Panc1 (cell line): ENCODE results near the gene PPP1R9A.

Source experiments
- SIN3A ChIP-seq: IDR thresholded peaks from 2 replicates; pipeline ENCODE4 v1.6.1; 2012; ENCODE audit warnings: low read depth, mild to moderate bottlenecking, low read length, moderate library complexity, borderline replicate concordance; ENCODE audit not compliant: insufficient read depth
- TF ChIP-seq, protein P1 (sequence below): fragments of 450-650 bp; IDR thresholded peaks from 2 replicates; pipeline ENCODE4 v1.5.1; 2017; ENCODE audit warnings: mild to moderate bottlenecking
- TF ChIP-seq, protein P2 (sequence below), 2 experiments: IDR thresholded peaks; 2 replicates each; pipeline ENCODE4 v1.6.1; 2011 to 2012; ENCODE audit warnings: low read depth in 2 of 2, control low read depth in 1 of 2, low read length in 1 of 2, mild to moderate bottlenecking in 1 of 2, moderate library complexity in 1 of 2; ENCODE audit not compliant: insufficient read depth in 1 of 2

DNA sequence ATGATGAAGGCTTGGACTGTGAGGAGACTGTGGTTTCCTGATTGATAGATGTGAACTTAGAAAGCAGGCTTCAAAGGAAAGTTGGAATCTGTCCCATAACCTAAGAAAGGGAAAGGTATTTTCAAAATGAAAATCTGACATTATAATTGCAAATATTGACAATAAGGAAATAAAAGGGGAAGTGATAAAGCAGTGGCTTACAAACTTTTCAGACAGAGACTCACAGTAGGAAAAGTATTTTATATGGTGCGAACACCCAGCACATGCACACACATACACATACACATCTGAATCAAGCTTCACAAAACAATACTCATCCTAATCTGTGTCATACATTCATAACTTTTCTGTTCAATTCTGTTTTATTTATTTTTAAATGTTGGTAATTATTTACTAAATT, 412.2 kb downstream of the PPP1R9A start:
- TF ChIP-seq SIN3A = no peak
- TF ChIP-seq, protein P1, sequence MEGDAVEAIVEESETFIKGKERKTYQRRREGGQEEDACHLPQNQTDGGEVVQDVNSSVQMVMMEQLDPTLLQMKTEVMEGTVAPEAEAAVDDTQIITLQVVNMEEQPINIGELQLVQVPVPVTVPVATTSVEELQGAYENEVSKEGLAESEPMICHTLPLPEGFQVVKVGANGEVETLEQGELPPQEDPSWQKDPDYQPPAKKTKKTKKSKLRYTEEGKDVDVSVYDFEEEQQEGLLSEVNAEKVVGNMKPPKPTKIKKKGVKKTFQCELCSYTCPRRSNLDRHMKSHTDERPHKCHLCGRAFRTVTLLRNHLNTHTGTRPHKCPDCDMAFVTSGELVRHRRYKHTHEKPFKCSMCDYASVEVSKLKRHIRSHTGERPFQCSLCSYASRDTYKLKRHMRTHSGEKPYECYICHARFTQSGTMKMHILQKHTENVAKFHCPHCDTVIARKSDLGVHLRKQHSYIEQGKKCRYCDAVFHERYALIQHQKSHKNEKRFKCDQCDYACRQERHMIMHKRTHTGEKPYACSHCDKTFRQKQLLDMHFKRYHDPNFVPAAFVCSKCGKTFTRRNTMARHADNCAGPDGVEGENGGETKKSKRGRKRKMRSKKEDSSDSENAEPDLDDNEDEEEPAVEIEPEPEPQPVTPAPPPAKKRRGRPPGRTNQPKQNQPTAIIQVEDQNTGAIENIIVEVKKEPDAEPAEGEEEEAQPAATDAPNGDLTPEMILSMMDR = no peak
- TF ChIP-seq, protein P2, sequence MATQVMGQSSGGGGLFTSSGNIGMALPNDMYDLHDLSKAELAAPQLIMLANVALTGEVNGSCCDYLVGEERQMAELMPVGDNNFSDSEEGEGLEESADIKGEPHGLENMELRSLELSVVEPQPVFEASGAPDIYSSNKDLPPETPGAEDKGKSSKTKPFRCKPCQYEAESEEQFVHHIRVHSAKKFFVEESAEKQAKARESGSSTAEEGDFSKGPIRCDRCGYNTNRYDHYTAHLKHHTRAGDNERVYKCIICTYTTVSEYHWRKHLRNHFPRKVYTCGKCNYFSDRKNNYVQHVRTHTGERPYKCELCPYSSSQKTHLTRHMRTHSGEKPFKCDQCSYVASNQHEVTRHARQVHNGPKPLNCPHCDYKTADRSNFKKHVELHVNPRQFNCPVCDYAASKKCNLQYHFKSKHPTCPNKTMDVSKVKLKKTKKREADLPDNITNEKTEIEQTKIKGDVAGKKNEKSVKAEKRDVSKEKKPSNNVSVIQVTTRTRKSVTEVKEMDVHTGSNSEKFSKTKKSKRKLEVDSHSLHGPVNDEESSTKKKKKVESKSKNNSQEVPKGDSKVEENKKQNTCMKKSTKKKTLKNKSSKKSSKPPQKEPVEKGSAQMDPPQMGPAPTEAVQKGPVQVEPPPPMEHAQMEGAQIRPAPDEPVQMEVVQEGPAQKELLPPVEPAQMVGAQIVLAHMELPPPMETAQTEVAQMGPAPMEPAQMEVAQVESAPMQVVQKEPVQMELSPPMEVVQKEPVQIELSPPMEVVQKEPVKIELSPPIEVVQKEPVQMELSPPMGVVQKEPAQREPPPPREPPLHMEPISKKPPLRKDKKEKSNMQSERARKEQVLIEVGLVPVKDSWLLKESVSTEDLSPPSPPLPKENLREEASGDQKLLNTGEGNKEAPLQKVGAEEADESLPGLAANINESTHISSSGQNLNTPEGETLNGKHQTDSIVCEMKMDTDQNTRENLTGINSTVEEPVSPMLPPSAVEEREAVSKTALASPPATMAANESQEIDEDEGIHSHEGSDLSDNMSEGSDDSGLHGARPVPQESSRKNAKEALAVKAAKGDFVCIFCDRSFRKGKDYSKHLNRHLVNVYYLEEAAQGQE (IDR thresholded peaks at IDR 0.05; ENCODE audit: insufficient read depth in 1 of 2, low read depth in 2 of 2, low read length in 1 of 2) = no peak
